ENCODE data around the gene FTO. TPM values are rescaled to one million over a fixed set of nuclear protein-coding genes. Genes with fewer than 3 reads are reported as not detected.

The FTO gene
- total RNA-seq, 1 experiment from 2014 or later = 78.3 TPM

DNA sequence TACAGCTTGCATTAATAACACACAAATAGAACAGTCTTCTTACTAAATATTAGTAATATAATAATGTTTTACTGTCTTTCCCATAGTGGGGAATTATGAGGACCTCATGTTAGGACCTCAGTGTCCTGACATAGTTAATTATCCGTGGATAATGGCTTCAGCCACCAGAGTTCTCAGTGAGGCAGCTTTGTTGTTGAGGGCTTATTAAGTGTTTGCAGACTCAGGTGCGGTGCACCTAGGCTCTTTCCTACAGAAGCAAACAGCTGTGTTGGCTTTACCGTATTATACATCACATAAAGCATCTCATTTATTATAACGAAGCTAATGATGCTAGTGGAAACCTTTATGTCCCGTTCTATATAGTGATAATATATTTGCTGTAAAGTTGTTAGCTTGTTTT lies 246.7 kb downstream of the FTO start:
- H3K27me3 Mint-ChIP-seq (ENCODE audit: insufficient read depth, unreplicated experiment) = no peaks in the 10 kb centered on the region
- Histone ChIP-seq H3K36me3 (ENCODE audit: control insufficient read depth, insufficient read depth, low read length) (no peaks in the 10 kb centered on the region; the same call in 1 of the 2 replicates), H3K27me3 (replicated peaks; ENCODE audit: control insufficient read depth, insufficient read depth, low read length) (no peaks in the 10 kb centered on the region), H3K4me3 (ENCODE audit: low read depth, low read length) (no peak overlapping the region), H3K9me3 (no peaks in the 10 kb centered on the region), H3K4me1 (peaks cover 10% of the 10 kb centered on the region; the same call in 1 of the 2 replicates)
- BruUV-seq (replicated peaks) = no TSS peak
- no peak for TF ChIP-seq CTCF (IDR thresholded peaks at IDR 0.05; ENCODE audit: insufficient read depth in 1 of 2, low read depth in 1 of 2, low read length in 1 of 2, severe bottlenecking in 1 of 2, unreplicated experiment in 1 of 2)
- CTCF ChIA-PET = interaction anchor here (0.8 kb wide), 1 partner anchor 401 kb away, joined by 3 read pairs; no protein-coding TSS in a partner anchor
- H3K36me3 Mint-ChIP-seq (ENCODE audit: insufficient read depth, unreplicated experiment) = peaks cover 6% of the 10 kb centered on the region
- H3K4me1 Mint-ChIP-seq (ENCODE audit: low read depth, unreplicated experiment) = peaks cover 6% of the 10 kb centered on the region
- DNase-seq = no peak
- intact Hi-C loops (cut with micrococcal nuclease; ENCODE audit: unreplicated experiment) = no loop called here
- POLR2A ChIA-PET = interaction anchor here (0.6 kb wide), 1 partner anchor 334 kb away, joined by 7 read pairs; no protein-coding TSS in a partner anchor
- H3K9me3 Mint-ChIP-seq (ENCODE audit: unreplicated experiment) = no peaks in the 10 kb centered on the region
- H3K27ac Mint-ChIP-seq (ENCODE audit: unreplicated experiment) = no peak overlapping the region
- H3K4me3 Mint-ChIP-seq (ENCODE audit: unreplicated experiment) = no peak overlapping the region

GRCh38 chr16:53952215-53953208 lies 248.6 kb downstream of the FTO start:
- no peak overlapping the region for H3K27ac Mint-ChIP-seq (ENCODE audit: unreplicated experiment)
- no peak for DNase-seq
- H3K9me3 ChIP-seq = no peaks in the 10 kb centered on the region
- 0 out of 2 replicates have a peak, but pooled peaks cover 6% of the 10 kb centered on the region for H3K4me1 ChIP-seq
- BruUV-seq (replicated peaks) = no TSS peak
- no peak overlapping the region for H3K4me3 ChIP-seq (ENCODE audit: low read depth, low read length)
- ChIA-PET CTCF (no interaction called here), POLR2A (no interaction called here)
- H3K36me3 ChIP-seq (ENCODE audit: control insufficient read depth, insufficient read depth, low read length) = no peaks in the 10 kb centered on the region
- intact Hi-C loops (cut with micrococcal nuclease; ENCODE audit: unreplicated experiment) = no loop called here
- H3K27me3 Mint-ChIP-seq (ENCODE audit: insufficient read depth, unreplicated experiment) = no peaks in the 10 kb centered on the region
- H3K36me3 Mint-ChIP-seq (ENCODE audit: insufficient read depth, unreplicated experiment) = peaks cover 6% of the 10 kb centered on the region
- no peak for TF ChIP-seq CTCF (IDR thresholded peaks at IDR 0.05; ENCODE audit: insufficient read depth in 1 of 2, low read depth in 1 of 2, low read length in 1 of 2, severe bottlenecking in 1 of 2, unreplicated experiment in 1 of 2)
- no peak overlapping the region for H3K4me3 Mint-ChIP-seq (ENCODE audit: unreplicated experiment)
- H3K4me1 Mint-ChIP-seq (ENCODE audit: low read depth, unreplicated experiment) = peaks cover 6% of the 10 kb centered on the region
- H3K27me3 ChIP-seq (replicated peaks; ENCODE audit: control insufficient read depth, insufficient read depth, low read length) = no peaks in the 10 kb centered on the region
- H3K9me3 Mint-ChIP-seq (ENCODE audit: unreplicated experiment) = no peaks in the 10 kb centered on the region

- POLR2A ChIA-PET = no interaction called here
- H3K4me1 ChIP-seq = 0 out of 2 replicates have a peak, but pooled peaks cover 6% of the 10 kb centered on the region
- Mint-ChIP-seq H3K27ac (ENCODE audit: unreplicated experiment) (no peak overlapping the region), H3K27me3 (ENCODE audit: insufficient read depth, unreplicated experiment) (no peaks in the 10 kb centered on the region), H3K9me3 (ENCODE audit: unreplicated experiment) (no peaks in the 10 kb centered on the region), H3K4me3 (ENCODE audit: unreplicated experiment) (no peak overlapping the region), H3K36me3 (ENCODE audit: insufficient read depth, unreplicated experiment) (peaks cover under 1% of the 10 kb centered on the region), H3K4me1 (ENCODE audit: low read depth, unreplicated experiment) (peaks cover 6% of the 10 kb centered on the region)
- no peak overlapping the region for H3K4me3 ChIP-seq (ENCODE audit: low read depth, low read length)
- intact Hi-C loops (cut with micrococcal nuclease; ENCODE audit: unreplicated experiment) = no loop called here
- DNase-seq = no peak
- no peaks in the 10 kb centered on the region for H3K9me3 ChIP-seq
- CTCF ChIA-PET = no interaction called here
- BruUV-seq (replicated peaks) = no TSS peak
- H3K27me3 ChIP-seq (replicated peaks; ENCODE audit: control insufficient read depth, insufficient read depth, low read length) = no peaks in the 10 kb centered on the region
- no peaks in the 10 kb centered on the region for H3K36me3 ChIP-seq (ENCODE audit: control insufficient read depth, insufficient read depth, low read length)
- TF ChIP-seq CTCF (IDR thresholded peaks at IDR 0.05; ENCODE audit: insufficient read depth in 1 of 2, low read depth in 1 of 2, low read length in 1 of 2, severe bottlenecking in 1 of 2, unreplicated experiment in 1 of 2) = no peak
Measured at GRCh38 chr16:53953336-53953735, 249.4 kb downstream of the FTO start.
